ENCODE results near the gene DDX49.

The DDX49 gene

GRCh38 chr19:18895824-18896341 is 23.6 kb upstream of the DDX49 start, which contains the start of gene CERS1:
TSS of gene CERS1 (minus strand) at chr19:18896158. CDS start at chr19:18896072, 86 bp downstream.
- Histone ChIP-seq H3K9me3 (ENCODE audit: control insufficient read depth in 2 of 2, low read length in 2 of 2) (no peaks in the 10 kb centered on the region), H3K36me3 (ENCODE audit: control insufficient read depth in 2 of 2, insufficient read depth in 2 of 2, low read length in 2 of 2) (peaks cover 10% of the 10 kb centered on the region in 2 donors), H3K27ac (ENCODE audit: low read depth in 2 of 2, low read length in 2 of 2) (no peak within 1 kb of the TSS), H3K27me3 (ENCODE audit: control insufficient read depth in 2 of 2, insufficient read depth in 2 of 2, low read length in 2 of 2) (peaks cover 13 to 16% of the 10 kb centered on the region in 2 donors), H3K4me1 (ENCODE audit: control insufficient read depth in 2 of 2, insufficient read depth in 2 of 2, low read length in 2 of 2) (peaks cover 0 to 3% of the 10 kb centered on the region in 2 donors), H3K4me3 (ENCODE audit: low read length in 2 of 2) (peak within 1 kb of the TSS; percentile 13 to 16), H3K9ac (ENCODE audit: low read depth in 1 of 2, low read length in 2 of 2) (no peak within 1 kb of the TSS)

- Histone ChIP-seq H3K27me3 (ENCODE audit: control insufficient read depth in 2 of 2, insufficient read depth in 2 of 2, low read length in 2 of 2) (peaks cover 13 to 16% of the 10 kb centered on the region in 2 donors), H3K4me3 (ENCODE audit: low read length in 2 of 2) (no peak overlapping the region), H3K4me1 (ENCODE audit: control insufficient read depth in 2 of 2, insufficient read depth in 2 of 2, low read length in 2 of 2) (peaks cover 0 to 3% of the 10 kb centered on the region in 2 donors), H3K36me3 (ENCODE audit: control insufficient read depth in 2 of 2, insufficient read depth in 2 of 2, low read length in 2 of 2) (peaks cover 15% of the 10 kb centered on the region in 2 donors), H3K9me3 (ENCODE audit: control insufficient read depth in 2 of 2, low read length in 2 of 2) (no peaks in the 10 kb centered on the region), H3K9ac (ENCODE audit: low read depth in 1 of 2, low read length in 2 of 2) (no peak overlapping the region), H3K27ac (ENCODE audit: low read depth in 2 of 2, low read length in 2 of 2) (no peak overlapping the region)
These were observed 23.1 kb upstream of the DDX49 start for GRCh38 chr19:18896421-18896841.

GRCh38 chr19:18897094-18898029 is 22.2 kb upstream of the DDX49 start:
- H3K27me3 ChIP-seq (ENCODE audit: control insufficient read depth in 2 of 2, insufficient read depth in 2 of 2, low read length in 2 of 2), result peaks cover 13 to 16% of the 10 kb centered on the region in 2 donors
- no peak overlapping the region for H3K4me3 ChIP-seq (ENCODE audit: low read length in 2 of 2)
- peaks cover 17% of the 10 kb centered on the region in 2 donors for H3K36me3 ChIP-seq (ENCODE audit: control insufficient read depth in 2 of 2, insufficient read depth in 2 of 2, low read length in 2 of 2)
- H3K27ac ChIP-seq (ENCODE audit: low read depth in 2 of 2, low read length in 2 of 2), result no peak overlapping the region
- no peak overlapping the region for H3K9ac ChIP-seq (ENCODE audit: low read depth in 1 of 2, low read length in 2 of 2)
- peaks cover 0 to 3% of the 10 kb centered on the region in 2 donors for H3K4me1 ChIP-seq (ENCODE audit: control insufficient read depth in 2 of 2, insufficient read depth in 2 of 2, low read length in 2 of 2)
- H3K9me3 ChIP-seq (ENCODE audit: control insufficient read depth in 2 of 2, low read length in 2 of 2), result no peaks in the 10 kb centered on the region

- Histone ChIP-seq H3K4me1 (ENCODE audit: control insufficient read depth in 2 of 2, insufficient read depth in 2 of 2, low read length in 2 of 2) (peaks cover 0 to 3% of the 10 kb centered on the region in 2 donors), H3K36me3 (ENCODE audit: control insufficient read depth in 2 of 2, insufficient read depth in 2 of 2, low read length in 2 of 2) (peaks cover 17% of the 10 kb centered on the region in 2 donors), H3K4me3 (ENCODE audit: low read length in 2 of 2) (no peak overlapping the region), H3K27ac (ENCODE audit: low read depth in 2 of 2, low read length in 2 of 2) (no peak overlapping the region), H3K9ac (ENCODE audit: low read depth in 1 of 2, low read length in 2 of 2) (no peak overlapping the region), H3K9me3 (ENCODE audit: control insufficient read depth in 2 of 2, low read length in 2 of 2) (no peaks in the 10 kb centered on the region), H3K27me3 (ENCODE audit: control insufficient read depth in 2 of 2, insufficient read depth in 2 of 2, low read length in 2 of 2) (peaks cover 13 to 16% of the 10 kb centered on the region in 2 donors)
These were observed 21.4 kb upstream of the DDX49 start for GRCh38 chr19:18898081-18898606.

GRCh38 chr19:18898607-18899408 is 20.7 kb upstream of the DDX49 start:
- Histone ChIP-seq H3K9ac (ENCODE audit: low read depth in 1 of 2, low read length in 2 of 2) (no peak overlapping the region), H3K36me3 (ENCODE audit: control insufficient read depth in 2 of 2, insufficient read depth in 2 of 2, low read length in 2 of 2) (peaks cover 17 to 19% of the 10 kb centered on the region in 2 donors), H3K27ac (ENCODE audit: low read depth in 2 of 2, low read length in 2 of 2) (no peak overlapping the region), H3K4me1 (ENCODE audit: control insufficient read depth in 2 of 2, insufficient read depth in 2 of 2, low read length in 2 of 2) (peaks cover 0 to 3% of the 10 kb centered on the region in 2 donors), H3K9me3 (ENCODE audit: control insufficient read depth in 2 of 2, low read length in 2 of 2) (no peaks in the 10 kb centered on the region), H3K27me3 (ENCODE audit: control insufficient read depth in 2 of 2, insufficient read depth in 2 of 2, low read length in 2 of 2) (peaks cover 9 to 13% of the 10 kb centered on the region in 2 donors), H3K4me3 (ENCODE audit: low read length in 2 of 2) (no peak overlapping the region)

GRCh38 chr19:18899624-18900560 is 19.6 kb upstream of the DDX49 start:
- no peak overlapping the region for H3K27ac ChIP-seq (ENCODE audit: low read depth in 2 of 2, low read length in 2 of 2)

GRCh38 chr19:18900700-18901481 is 18.6 kb upstream of the DDX49 start:
- Histone ChIP-seq H3K9me3 (ENCODE audit: control insufficient read depth in 2 of 2, low read length in 2 of 2) (no peaks in the 10 kb centered on the region), H3K27ac (ENCODE audit: low read depth in 2 of 2, low read length in 2 of 2) (no peak overlapping the region), H3K4me3 (ENCODE audit: low read length in 2 of 2) (no peak overlapping the region), H3K27me3 (ENCODE audit: control insufficient read depth in 2 of 2, insufficient read depth in 2 of 2, low read length in 2 of 2) (peaks cover 0 to 5% of the 10 kb centered on the region in 2 donors), H3K4me1 (ENCODE audit: control insufficient read depth in 2 of 2, insufficient read depth in 2 of 2, low read length in 2 of 2) (no peaks in the 10 kb centered on the region), H3K36me3 (ENCODE audit: control insufficient read depth in 2 of 2, insufficient read depth in 2 of 2, low read length in 2 of 2) (peaks cover 25 to 30% of the 10 kb centered on the region in 2 donors), H3K9ac (ENCODE audit: low read depth in 1 of 2, low read length in 2 of 2) (no peak overlapping the region)

More at GRCh38 chr19:18899624-18900560, 19.6 kb upstream of the DDX49 start:
- Histone ChIP-seq H3K4me3 (ENCODE audit: low read length in 2 of 2) (no peak overlapping the region), H3K9me3 (ENCODE audit: control insufficient read depth in 2 of 2, low read length in 2 of 2) (no peaks in the 10 kb centered on the region), H3K36me3 (ENCODE audit: control insufficient read depth in 2 of 2, insufficient read depth in 2 of 2, low read length in 2 of 2) (peaks cover 22 to 24% of the 10 kb centered on the region in 2 donors), H3K4me1 (ENCODE audit: control insufficient read depth in 2 of 2, insufficient read depth in 2 of 2, low read length in 2 of 2) (peaks cover 0 to 3% of the 10 kb centered on the region in 2 donors), H3K27me3 (ENCODE audit: control insufficient read depth in 2 of 2, insufficient read depth in 2 of 2, low read length in 2 of 2) (peaks cover 2 to 6% of the 10 kb centered on the region in 2 donors), H3K9ac (ENCODE audit: low read depth in 1 of 2, low read length in 2 of 2) (no peak overlapping the region)

- Histone ChIP-seq H3K4me3 (ENCODE audit: low read length in 2 of 2) (no peak overlapping the region), H3K27ac (ENCODE audit: low read depth in 2 of 2, low read length in 2 of 2) (no peak overlapping the region), H3K27me3 (ENCODE audit: control insufficient read depth in 2 of 2, insufficient read depth in 2 of 2, low read length in 2 of 2) (peaks cover 0 to 5% of the 10 kb centered on the region in 2 donors), H3K9ac (ENCODE audit: low read depth in 1 of 2, low read length in 2 of 2) (no peak overlapping the region), H3K36me3 (ENCODE audit: control insufficient read depth in 2 of 2, insufficient read depth in 2 of 2, low read length in 2 of 2) (peaks cover 31 to 32% of the 10 kb centered on the region in 2 donors), H3K9me3 (ENCODE audit: control insufficient read depth in 2 of 2, low read length in 2 of 2) (no peaks in the 10 kb centered on the region), H3K4me1 (ENCODE audit: control insufficient read depth in 2 of 2, insufficient read depth in 2 of 2, low read length in 2 of 2) (no peaks in the 10 kb centered on the region)
These were observed 18.0 kb upstream of the DDX49 start for GRCh38 chr19:18901491-18901890.
